IPS-18c (cell line): ENCODE results near the gene SAMD11.
"Not testable (repeated sequence)": the region's sequence is repeated elsewhere in the genome, so short reads cannot be mapped to it uniquely, and the experiment has no call there.

Source experiments
- H3K4me3 ChIP-seq: 2 replicates; pipeline ENCODE4 v1.7.0; 2013; ENCODE audit warnings: low read depth, mild to moderate bottlenecking, low read length, moderate library complexity; ENCODE audit not compliant: insufficient read depth
- H3K9me3 ChIP-seq: one replicate; pipeline ENCODE4 v1.6.1; 2013; ENCODE audit warnings: mild to moderate bottlenecking, low read length, moderate library complexity; ENCODE audit not compliant: control insufficient read depth, insufficient read depth

SAMD11 gene

DNA sequence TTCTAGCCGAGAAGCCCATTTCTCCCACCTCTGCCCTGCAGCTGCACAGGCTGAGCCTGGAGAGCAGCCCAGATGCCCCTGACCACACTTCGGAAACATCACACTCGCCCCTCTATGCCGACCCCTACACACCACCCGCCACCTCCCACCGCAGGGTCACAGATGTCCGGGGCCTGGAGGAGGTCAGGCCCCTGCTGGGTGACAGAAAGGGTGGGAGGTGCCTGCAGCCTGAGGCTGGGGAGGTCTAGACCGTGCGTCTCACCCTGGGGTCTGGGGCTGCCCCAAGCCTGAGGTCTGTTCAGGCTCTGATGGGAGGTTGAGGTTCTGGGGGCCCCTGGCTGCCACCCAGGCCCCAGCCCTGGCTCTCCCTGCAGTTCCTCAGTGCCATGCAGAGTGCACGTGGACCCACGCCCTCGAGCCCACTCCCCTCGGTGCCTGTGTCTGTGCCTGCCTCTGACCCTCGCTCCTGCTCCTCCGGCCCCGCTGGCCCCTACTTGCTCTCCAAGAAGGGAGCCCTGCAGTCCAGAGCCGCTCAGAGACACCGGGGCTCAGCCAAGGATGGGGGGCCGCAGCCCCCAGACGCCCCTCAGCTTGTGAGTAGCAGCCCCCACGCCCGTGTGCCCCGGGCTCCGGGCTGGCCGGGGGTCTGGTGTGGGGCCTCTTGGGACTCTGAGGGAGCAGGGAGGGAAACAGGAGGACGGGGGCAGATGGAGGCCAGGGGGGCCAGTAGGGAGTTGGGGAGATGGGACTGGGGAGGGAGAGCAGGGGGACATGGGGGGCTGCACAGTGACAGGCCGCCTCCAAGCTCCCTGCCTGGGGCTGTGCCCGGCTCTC, 50.0 kb downstream of the SAMD11 start:
- H3K9me3 ChIP-seq, result peaks cover 2% of the 10 kb centered on the region
- H3K4me3 ChIP-seq, result no peak overlapping the region

GRCh38 chr1:974293-974640, 50.5 kb downstream of the SAMD11 start:
- no peak overlapping the region for H3K4me3 ChIP-seq
- peaks cover 2% of the 10 kb centered on the region for H3K9me3 ChIP-seq

DNA sequence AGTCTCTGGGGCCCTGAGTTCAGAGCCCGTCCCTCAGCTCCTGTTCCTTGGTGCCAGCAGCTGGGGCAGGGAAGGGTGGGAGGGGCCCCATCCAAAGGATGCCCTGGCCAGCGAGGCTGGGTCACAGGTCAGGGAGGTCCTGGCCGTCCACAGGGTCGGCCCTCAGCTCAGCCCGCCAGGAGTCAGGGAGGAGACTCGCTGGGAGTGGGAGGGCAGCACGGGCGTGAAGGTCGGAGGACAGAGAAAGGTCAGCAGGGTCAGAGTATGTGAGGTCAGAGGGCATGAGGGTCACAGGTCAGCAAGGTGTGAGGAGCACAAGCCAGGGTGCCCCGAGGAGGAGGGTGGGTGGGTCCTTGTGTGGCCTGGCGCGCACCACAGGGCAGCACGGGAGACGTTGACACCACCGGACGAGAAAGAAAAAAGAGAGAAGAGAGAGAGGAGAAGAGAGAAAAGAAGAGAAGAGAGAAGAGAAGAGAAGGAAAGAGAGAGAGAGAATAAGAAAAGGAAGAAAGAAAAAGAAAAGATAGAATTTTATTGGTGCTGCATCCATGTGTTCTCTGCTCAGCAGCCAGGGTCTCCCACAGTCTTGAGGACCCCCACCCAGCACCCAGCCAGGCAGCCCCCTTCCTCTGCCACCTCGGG, 51.1 kb downstream of the SAMD11 start:
- peaks cover 2% of the 10 kb centered on the region for H3K9me3 ChIP-seq
- H3K4me3 ChIP-seq, result no peak overlapping the region

GRCh38 chr1:975365-975764, 51.6 kb downstream of the SAMD11 start:
- Histone ChIP-seq H3K9me3 (peaks cover 2% of the 10 kb centered on the region), H3K4me3 (no peak overlapping the region)

GRCh38 chr1:975896-976683, 52.4 kb downstream of the SAMD11 start:
- H3K4me3 ChIP-seq, result peak overlapping the region; percentile 36
- H3K9me3 ChIP-seq, result peaks cover 2% of the 10 kb centered on the region

- not testable (repeated sequence) for H3K9me3 ChIP-seq, H3K4me3 ChIP-seq
Measured at GRCh38 chr1:976791-977190, 53.1 kb downstream of the SAMD11 start.

DNA sequence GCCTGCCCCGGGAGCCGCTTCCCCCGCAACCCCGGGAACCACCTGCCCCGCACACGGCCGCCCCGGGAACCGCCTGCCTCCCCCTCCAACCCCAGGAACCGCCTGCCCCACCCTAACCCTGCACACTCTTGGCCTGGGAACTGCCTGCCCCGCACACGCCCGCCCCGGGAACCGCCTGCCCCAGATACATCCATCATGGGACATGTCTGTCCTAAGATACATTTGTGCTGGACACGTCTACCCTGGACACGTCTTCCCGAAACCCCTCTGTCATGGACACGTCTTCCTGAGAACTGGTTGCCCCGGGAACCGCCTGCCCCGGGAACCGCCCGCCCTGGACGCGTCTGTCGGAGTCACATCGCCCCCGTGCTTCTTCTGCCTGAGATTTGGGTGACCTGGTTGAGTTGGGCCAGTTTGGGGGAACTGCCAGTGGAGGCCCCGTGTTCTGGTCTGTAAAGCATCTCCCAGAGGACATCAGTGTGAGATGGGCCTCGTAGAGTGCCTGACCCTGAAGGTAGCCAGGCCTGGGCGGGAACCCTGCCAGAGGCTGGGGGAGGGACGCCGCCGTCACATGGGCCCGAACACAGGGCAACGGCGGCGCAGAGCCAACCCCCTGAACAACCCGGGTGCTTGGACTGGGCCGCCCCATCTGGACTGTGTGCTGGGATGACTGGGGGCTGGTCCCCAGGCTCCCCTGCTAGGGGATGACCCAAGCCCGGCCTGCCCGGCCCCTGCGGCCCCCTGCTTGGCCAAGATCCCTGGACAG, 54.5 kb downstream of the SAMD11 start:
- no peak overlapping the region for H3K4me3 ChIP-seq
- H3K9me3 ChIP-seq, result peaks cover 2% of the 10 kb centered on the region

GRCh38 chr1:978835-979743, 55.4 kb downstream of the SAMD11 start:
- Histone ChIP-seq H3K4me3 (no peak overlapping the region), H3K9me3 (peaks cover 2% of the 10 kb centered on the region)

GRCh38 chr1:979744-980072, 56.0 kb downstream of the SAMD11 start:
- Histone ChIP-seq H3K9me3 (peaks cover 2% of the 10 kb centered on the region), H3K4me3 (no peak overlapping the region)

DNA sequence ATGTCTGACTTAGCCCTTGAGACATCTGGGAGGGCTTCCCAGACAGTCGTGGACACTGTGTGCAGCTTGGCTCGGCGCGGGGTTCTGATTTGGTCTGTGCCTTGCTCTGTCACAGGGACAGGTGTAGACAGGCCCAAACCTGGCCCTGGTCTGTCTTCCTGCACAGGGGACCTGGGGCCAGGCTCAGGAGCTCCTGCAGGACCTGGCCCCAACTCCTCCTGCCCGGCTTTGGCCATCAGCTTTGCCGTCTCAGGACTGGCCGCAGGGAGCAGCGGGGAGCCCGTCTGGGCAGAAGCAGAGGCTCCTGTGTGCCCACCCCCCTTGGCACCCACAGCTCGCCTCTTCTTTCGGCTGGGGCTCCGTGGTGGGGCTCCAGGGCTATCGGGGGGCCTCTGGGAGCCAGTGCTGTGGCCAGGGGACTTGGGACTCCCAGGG, 56.4 kb downstream of the SAMD11 start:
- Histone ChIP-seq H3K4me3 (no peak overlapping the region), H3K9me3 (peaks cover 2% of the 10 kb centered on the region)

DNA sequence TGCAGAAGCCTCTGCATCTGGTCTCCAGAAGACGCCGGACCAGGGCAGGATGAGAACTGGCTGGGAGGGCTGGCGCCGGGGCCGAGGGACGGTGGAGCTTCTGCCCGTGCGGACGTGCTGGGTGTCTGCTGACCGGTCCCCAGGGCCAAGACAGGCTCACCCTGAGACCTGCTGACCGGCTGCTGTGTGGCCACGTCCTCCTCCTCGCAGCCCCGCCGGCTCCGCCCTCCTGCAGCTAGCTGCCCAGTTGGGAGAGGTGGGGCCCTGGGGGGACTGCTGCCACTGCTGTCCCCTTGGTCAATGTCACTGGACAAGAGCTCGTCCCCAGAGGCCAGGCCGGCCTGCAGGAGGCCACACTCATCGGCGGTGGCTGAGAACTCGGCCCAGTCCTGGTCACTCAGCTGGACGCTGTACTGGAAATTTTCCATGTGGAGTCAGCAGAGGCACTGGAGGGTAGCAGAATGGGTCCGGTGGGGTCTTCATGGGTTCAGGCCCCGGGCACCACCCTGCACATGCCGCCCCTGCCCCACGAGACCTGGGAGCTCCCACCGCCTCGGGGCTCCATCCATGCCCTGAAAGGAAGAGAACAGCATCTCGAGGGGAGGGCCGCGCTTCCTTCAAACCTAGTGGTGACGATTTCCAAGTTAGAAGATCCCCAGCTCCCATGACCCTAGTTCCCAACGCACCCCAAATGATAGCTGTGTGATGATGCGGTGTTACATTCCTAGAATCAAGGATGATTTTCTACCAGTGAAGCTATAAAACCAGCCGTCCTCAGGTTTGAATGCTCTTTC, 57.1 kb downstream of the SAMD11 start:
- Histone ChIP-seq H3K9me3 (no peaks in the 10 kb centered on the region), H3K4me3 (no peak overlapping the region)

GRCh38 chr1:981491-981954, 57.8 kb downstream of the SAMD11 start:
- H3K9me3 ChIP-seq, result no peaks in the 10 kb centered on the region
- no peak overlapping the region for H3K4me3 ChIP-seq

DNA sequence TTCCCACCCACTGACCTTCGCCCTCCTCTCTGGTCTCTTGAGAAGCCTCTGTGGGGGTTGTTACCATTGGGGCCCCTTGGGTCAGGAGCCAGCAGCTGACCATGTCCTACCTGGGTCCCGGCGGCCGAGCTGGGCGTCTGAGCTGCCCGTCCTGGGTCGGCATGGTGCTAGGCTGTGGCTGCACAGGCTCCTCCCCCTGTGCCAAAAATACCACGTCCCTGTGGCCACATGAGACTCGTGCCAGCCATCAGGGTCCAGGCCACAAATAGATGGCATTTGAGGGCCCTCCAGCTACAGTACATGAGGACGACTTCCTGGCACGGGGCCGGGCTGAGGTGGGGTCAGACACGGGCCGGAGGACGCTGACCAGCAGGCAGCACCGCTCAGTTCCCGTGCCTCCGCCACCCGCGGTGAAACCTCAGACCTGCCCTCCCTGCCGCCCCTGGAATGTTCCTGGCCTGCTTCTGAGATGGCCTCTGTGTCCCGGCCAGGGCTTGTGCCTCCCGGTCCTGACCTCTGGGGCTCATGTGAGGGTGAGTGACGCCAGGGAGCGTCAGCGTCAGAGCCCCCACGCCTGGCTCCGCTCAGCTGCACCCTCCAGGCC, 58.3 kb downstream of the SAMD11 start, which contains the start of gene PERM1:
TSS of gene PERM1 (minus strand) at position 139 of the 604 bp plus-strand sequence. CDS start 1,064 bp downstream, outside the sequence.
- no peak within 1 kb of the TSS for H3K4me3 ChIP-seq
- H3K9me3 ChIP-seq, result no peaks in the 10 kb centered on the region

GRCh38 chr1:982765-983436, 59.2 kb downstream of the SAMD11 start:
- no peak overlapping the region for H3K4me3 ChIP-seq

More at GRCh38 chr1:982765-983436, 59.2 kb downstream of the SAMD11 start:
- H3K9me3 ChIP-seq, result no peaks in the 10 kb centered on the region
